Lung microvascular endothelial cell (primary cell): ENCODE results near the gene FGF11. TPM values are rescaled to one million over a fixed set of nuclear protein-coding genes. Genes with fewer than 3 reads are reported as not detected.
"Not testable (repeated sequence)": the region's sequence is repeated elsewhere in the genome, so short reads cannot be mapped to it uniquely, and the experiment has no call there.

Experiments used
- DNase-seq, 2 donors: peaks; one replicate each; pipeline versions ENCODE4 v3.0.0 to v3.0.0-alpha.2; 2010; ENCODE audit warnings: low read depth in 2 of 2
- total RNA-seq: library from RNA; depleted of rRNA; stranded (reverse); fragments of >200 nt; gene quantifications from 2 replicates; pipeline ENCODE4 v1.2.1, GENCODE V29; 2014

The FGF11 gene
- total RNA-seq, 1 donor from 2014 or later: 0.20 TPM

DNA sequence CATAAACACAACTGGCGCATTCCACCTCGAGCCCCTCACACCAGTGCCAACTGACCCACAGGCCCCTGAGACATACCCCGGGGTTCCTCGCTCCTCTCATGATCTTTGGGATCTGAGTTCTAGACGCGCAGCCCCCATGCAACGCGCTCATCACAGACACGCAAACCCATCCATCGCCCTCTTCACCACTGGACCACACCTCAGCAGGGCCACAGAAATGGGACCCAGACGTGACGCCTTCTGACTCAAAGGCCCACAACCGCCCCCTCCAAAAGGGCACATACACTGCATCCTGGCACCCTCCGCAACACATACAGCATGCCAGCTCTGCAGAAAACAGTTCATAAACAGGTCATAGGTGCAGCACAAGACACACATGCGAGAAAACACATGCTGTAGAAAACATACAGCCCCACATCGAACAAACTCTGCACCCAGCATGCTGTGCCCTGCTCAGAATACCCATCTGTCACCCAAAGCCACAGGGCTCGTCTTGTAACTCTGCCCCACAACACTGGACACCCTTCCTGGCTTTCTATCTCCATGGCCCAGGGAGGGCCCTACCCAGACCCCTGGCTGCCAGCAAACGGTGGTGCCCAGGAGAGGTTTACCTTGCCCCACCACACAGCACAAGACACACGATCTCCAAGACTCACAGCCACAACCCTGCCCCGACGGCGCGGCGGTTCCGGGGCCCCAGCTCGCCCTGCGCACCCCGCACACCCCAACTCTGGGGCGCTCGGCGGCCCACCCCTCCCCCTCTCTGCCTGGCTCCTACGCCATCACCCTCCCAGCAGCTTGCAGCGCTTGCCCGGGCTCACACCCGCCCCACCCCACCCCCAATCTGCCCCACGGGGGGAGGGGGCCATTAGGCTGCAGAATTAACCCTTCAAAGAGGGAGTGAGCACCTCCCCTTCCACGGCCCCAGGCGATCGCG is 39.2 kb downstream of the FGF11 start:
- DNase-seq: peak; percentile 27 to 30

DNA sequence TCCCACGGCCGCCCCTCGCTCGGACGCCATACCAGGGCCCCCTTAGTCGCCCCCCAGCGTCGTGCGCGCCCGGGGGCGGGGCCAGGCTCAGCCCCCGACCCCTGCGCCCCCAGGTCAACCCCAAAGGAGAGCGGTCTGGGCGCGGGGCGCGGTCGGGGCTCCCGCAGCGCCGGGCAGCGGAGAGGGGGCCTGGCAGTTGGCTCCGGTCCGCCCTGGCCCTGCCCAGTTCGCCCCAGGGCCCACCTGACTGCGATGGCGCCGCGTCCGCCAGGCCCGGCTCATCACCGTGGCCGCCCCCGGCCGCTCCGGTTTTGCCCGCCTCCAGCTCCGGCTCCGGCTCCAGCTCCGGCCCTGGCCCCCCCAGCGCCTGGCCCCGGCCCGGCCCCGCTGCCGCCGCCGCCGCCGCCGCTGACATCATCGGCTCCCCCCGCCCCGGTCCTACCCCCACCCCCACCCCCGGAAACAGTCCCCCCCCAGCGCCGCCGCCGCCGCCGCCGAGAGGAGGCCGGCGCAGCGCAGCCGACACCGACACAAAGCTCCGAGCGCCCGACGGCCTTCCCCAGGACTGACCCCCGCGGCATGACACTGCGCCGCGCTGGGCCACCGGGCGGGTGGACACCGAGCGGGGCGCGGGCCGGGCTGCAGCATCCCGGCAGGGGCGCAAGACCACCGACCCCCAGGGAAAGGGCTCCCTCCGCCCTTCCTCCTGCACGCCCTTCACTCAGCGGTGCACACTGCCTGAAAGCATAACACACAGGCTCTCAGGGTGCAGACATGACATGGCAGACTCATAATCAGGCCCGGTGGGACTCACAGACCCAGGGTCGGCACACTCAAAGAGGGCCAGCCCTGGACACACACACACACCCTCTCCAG is 40.1 kb downstream of the FGF11 start, which contains the start of gene ZBTB4:
Gene ZBTB4, minus strand, starts transcription at position 419 of the 876 bp plus-strand sequence. CDS start 12,830 bp downstream, outside the sequence.
- peak; percentile 51 to 65 for DNase-seq

DNA sequence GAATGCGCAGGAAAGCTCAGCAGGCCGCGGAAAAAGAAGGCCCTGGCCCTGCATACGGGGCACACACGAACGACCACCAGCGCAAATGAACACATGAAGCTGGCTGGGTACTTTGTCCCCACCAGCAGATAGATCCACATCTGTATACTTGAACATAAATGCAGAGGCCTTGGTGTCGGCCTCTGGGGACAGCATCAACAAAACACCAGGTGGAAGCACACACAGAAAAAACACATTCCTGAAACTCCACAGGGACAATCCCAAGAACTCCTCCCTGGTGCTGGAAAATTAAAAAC is 40.7 kb downstream of the FGF11 start:
- DNase-seq: no peak

DNA sequence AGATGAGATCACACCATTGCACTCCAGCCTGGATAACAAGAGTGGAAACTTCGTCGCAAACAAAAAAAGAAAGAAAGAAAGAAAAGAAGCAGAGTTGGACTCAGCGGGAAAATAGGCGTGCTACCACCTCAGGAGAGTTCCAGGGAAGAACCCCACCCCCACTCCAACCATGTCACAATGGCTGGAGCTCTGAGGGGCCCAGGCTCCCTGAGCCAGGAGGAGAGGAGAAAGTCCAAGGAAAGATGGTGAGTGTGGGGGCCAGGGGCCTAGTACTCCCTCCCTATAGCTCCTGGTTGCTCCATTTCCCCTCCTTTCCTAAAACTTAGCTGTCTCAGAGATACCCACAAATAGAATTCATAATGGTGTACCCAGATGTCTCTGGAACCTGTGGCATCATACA is 42.0 kb downstream of the FGF11 start, which contains the start of gene SLC35G6:
Gene SLC35G6, plus strand, starts transcription at position 172 of the 400 bp plus-strand sequence. Its CDS starts 71 bp downstream, at position 243.
- DNase-seq: not testable (repeated sequence)

DNA sequence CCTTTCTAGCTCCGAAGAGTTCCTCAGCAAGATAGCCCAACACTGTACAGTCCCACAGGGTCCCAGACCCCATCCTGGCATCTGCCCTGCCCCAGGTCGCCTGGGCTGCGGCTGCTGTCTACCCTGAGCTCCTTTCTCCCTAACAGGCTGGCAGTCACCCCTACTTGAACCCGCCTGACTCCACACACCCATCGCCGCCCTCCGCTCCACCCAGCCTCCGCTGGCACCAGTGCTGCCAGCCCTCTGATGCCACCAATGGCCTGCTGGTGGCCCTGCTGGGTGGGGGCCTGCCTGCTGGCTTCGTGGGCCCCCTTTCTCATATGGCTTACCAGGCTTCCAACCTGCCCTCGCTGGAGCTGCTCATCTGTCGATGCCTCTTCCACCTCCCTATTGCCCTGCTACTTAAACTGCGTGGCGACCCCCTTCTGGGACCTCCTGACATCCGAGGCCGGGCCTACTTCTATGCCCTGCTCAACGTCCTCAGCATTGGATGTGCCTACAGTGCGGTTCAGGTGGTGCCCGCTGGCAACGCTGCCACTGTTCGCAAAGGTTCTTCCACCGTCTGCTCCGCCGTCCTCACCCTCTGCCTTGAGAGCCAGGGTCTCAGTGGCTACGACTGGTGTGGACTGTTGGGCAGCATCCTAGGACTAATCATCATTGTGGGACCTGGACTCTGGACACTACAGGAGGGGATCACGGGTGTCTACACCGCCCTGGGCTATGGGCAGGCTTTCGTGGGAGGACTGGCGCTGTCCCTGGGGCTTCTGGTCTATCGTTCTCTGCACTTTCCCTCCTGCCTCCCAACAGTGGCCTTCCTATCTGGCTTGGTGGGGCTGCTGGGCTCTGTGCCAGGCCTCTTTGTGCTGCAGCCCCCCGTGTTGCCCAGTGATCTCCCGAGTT is 42.8 kb downstream of the FGF11 start:
- DNase-seq: not testable (repeated sequence)

DNA sequence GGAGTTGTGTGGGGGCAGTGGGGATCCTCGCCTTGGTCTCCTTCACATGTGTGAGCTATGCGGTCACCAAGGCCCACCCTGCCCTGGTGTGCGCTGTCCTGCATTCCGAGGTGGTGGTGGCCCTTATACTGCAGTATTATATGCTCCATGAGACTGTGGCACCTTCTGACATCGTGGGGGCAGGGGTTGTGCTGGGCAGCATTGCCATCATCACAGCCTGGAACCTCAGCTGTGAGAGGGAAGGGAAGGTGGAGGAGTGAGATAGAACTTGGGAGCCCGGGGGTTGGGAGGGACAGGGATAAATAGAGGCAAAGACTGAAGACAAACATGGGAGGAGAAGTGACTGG is 43.4 kb downstream of the FGF11 start:
- DNase-seq: not testable (repeated sequence)

DNA sequence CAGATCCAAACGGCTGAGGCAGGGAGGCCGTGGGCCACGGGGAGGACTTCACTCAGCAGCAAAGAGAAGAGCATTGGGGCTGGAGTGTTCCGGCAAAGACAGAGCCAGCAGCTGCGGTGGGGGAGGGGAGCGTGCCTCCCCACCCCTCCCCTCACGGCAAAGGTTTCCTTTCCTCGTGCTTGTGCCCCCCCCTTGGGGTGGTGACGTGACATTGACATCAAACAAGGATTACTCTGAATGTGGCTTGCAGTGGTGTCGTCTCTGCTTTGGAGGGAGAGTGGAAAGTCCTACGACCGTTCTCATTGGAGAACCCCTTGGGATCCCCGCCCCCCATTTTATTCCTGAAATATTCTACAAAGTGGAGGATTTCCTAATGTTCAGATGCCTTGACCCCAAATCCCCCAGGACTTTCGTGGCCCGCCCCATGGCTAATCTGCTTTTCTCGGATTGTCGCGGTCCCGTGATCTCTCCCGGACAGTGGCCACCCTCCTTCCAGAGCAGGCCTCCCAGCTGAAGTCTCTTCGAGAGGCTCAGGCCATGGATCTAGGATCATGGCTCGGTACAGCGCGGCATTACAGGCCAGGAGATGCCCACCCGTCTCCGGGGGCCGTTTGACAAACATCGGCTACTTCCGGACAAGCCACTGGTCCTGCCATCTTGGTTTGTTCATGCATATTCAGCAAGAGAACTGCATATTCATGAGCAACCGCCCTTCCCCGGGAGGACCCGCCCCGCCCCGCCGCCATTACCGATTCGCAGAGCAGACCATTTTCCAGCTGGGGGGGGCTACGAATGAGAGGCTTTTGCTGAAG is 44.1 kb downstream of the FGF11 start:
- peak; percentile 93 to 95 for DNase-seq

DNA sequence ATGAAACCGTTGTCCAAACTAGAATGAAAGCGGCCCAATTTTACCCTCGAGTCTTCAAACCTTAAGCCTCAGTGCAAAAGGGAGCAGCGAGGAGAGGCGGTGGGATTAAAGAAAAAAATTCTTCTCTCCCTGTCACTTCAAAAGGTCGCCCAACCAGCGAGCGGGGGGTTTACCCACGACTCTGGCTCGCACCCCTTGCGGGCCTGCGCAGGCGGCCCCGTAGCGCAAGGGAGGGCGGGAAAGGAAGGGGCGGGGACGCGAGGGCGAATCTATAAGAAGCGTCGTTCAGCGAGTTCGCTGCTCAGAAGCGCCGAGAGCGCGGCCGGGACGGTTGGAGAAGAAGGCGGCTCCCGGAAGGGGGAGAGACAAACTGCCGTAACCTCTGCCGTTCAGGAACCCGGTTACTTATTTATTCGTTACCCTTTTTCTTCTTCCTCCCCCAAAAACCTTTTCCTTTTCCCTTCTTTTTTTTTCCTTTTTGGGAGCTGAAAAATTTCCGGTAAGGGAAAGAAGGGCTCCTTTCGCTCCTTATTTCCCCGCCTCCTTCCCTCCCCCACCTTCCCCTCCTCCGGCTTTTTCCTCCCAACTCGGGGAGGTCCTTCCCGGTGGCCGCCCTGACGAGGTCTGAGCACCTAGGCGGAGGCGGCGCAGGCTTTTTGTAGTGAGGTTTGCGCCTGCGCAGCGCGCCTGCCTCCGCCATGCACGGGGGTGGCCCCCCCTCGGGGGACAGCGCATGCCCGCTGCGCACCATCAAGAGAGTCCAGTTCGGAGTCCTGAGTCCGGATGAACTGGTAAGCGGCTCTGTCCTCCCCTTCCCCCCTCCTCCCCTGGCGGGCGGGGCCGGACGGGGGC is 45.0 kb downstream of the FGF11 start, which contains the start of gene POLR2A:
Gene POLR2A, plus strand, starts transcription at position 300 of the 852 bp plus-strand sequence.
- peak; percentile 99 for DNase-seq

DNA sequence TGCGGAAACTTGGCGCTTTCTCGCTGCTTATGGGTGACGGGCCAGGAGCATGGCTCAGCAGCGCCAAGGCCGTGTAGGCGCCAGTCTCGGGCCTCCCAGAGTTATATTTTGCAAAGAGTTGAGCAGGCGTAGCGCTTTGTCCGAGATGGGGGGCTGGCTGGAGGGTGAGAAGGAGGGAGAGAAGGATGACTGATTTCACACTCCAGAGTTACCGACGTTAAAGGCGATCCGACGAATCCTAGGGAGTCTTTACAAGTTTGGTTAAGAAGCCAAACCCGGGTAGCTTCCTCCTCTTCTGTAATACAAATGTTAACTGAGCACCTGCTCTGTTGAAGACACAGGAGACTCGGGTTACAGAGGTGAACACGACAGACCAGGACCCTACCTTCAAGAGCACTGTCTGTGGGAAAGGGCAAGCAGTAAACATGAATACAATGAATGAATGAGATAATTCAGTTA is 45.6 kb downstream of the FGF11 start:
- no peak for DNase-seq

DNA sequence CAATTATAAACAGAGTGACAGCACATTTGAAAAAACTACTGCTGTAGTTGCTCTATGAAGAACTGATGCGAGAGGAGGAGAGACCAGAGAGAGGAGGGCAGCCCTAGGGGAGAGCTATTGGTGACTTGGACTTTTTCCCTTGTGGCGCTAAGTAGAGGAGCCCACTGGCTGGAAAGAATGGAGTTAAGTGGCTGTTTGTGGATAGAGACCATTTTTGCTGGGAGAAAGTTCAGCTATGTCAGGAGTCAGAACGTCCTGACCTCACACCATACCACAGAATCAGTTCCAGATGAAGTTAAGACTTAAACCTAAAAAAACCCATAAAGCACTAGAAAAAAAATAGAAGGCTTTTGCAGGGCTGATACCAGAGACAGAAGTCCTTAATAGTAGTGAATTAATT is 46.9 kb downstream of the FGF11 start:
- no peak for DNase-seq

DNA sequence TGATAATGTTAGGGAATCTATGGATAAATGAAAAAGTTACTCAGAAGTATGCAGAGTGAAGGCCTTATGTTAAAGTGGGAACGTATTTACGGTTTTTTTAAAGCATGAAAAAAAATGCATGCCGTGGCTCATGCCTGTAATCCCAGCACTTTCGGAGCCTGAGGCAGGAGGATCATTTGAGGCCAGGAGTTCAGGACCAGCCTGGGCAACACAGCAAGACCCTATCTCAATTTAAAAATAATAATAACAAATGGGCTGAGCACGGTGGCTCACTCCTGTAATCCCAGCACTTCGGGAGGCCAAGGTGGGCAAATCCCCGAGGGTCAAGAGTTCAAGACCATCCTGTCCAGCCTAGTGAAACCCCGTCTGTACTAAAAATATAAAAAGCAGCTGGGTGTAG is 50.8 kb downstream of the FGF11 start:
- no peak for DNase-seq

DNA sequence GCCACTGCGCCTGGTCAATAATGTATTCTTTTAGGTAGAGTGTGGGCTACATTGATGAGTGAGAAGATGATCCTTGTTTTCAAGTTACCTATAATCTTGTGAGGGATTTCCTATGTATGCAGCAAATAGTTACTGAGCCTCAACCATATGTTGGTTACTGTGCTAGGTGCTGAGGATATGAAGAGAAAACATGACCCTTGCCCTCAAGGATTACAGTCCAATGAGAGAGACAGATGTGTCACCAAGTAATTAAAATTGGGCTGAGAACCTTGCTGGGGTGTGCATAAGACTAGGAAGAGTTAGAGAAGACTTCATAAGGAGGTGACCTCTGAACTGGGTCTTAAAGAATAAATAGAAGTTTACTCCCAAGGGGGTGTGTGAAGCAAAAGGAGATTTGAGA is 52.3 kb downstream of the FGF11 start:
- DNase-seq: no peak

DNA sequence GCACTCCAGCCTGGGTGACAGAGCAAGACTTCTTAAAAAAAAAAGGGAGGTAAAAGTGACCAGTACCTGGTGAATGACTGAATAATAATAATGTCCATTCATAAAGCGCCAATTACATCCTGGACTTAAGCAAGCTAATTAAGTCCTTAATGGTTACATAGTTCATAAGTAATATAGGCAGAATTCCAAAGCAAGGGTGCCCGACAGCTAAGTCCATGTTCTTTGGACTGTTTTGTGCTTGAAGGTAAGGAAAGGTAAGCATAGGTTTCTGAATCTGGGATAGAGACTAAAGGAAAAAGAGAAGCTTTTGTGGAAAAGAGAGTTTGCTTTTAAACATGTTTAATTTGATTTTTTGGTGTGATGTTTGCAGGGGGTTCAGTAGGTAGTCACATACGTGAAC is 54.6 kb downstream of the FGF11 start:
- no peak for DNase-seq

Other genes starting within 250 kb of the FGF11 start
- 5.4 and 9.1 TPM in 2 replicates for gene DLG4, start 219.7 kb upstream of the FGF11 start, total RNA-seq
- gene ACADVL, start 219.6 kb upstream of the FGF11 start, total RNA-seq: 205 and 242 TPM in 2 replicates
- 25.1 and 31.9 TPM in 2 replicates for gene DVL2, start 205.0 kb upstream of the FGF11 start, total RNA-seq
- 30.9 and 38.5 TPM in 2 replicates for gene PHF23, start 200.1 kb upstream of the FGF11 start, total RNA-seq
- gene GABARAP, start 197.1 kb upstream of the FGF11 start, total RNA-seq: 124 and 130 TPM in 2 replicates
- gene CTDNEP1, start 187.8 kb upstream of the FGF11 start, total RNA-seq: 22.4 and 25.2 TPM in 2 replicates
- 26.6 and 32.7 TPM in 2 replicates for gene ELP5, start 187.3 kb upstream of the FGF11 start, total RNA-seq
- 0.99 and 7.0 TPM in 2 replicates for gene CLDN7, start 177.0 kb upstream of the FGF11 start, total RNA-seq
- gene SLC2A4, start 157.8 kb upstream of the FGF11 start, total RNA-seq: 0.22 and 0.60 TPM in 2 replicates
- gene YBX2, start 144.9 kb upstream of the FGF11 start, total RNA-seq: under 0.01 TPM in 2 replicates
- 385 and 487 TPM in 2 replicates for gene EIF5A, start 131.9 kb upstream of the FGF11 start, total RNA-seq
- 22.9 and 33.5 TPM in 2 replicates for gene GPS2, start 124.2 kb upstream of the FGF11 start, total RNA-seq
- 7.4 and 13.1 TPM in 2 replicates for gene NEURL4, start 110.2 kb upstream of the FGF11 start, total RNA-seq
- 0.40 and 0.44 TPM in 2 replicates for gene ACAP1, start 103.0 kb upstream of the FGF11 start, total RNA-seq
- 2.4 and 3.8 TPM in 2 replicates for gene KCTD11, start 87.3 kb upstream of the FGF11 start, total RNA-seq
- not detected in 2 replicates for gene TMEM95, start 84.4 kb upstream of the FGF11 start, total RNA-seq
- gene TNK1, start 58.4 kb upstream of the FGF11 start, total RNA-seq: 1.5 and 1.8 TPM in 2 replicates
- gene PLSCR3, start 45.0 kb upstream of the FGF11 start, total RNA-seq: 15.0 and 19.4 TPM in 2 replicates
- gene TMEM256, start 35.4 kb upstream of the FGF11 start, total RNA-seq: 141 and 232 TPM in 2 replicates
- 1.2 and 1.3 TPM in 2 replicates for gene NLGN2, start 31.7 kb upstream of the FGF11 start, total RNA-seq
- not detected in 2 replicates for gene SPEM1, start 19.2 kb upstream of the FGF11 start, total RNA-seq
- gene SPEM2, start 13.9 kb upstream of the FGF11 start, total RNA-seq: not detected in 2 replicates
- not detected in 2 replicates for gene SPEM3, start 10.7 kb upstream of the FGF11 start, total RNA-seq
- gene TMEM102, start 4.1 kb upstream of the FGF11 start, total RNA-seq: 6.1 and 9.3 TPM in 2 replicates
- 8.1 and 9.2 TPM in 2 replicates for gene CHRNB1, start 5.5 kb downstream of the FGF11 start, total RNA-seq
- 6.3 and 8.5 TPM in 2 replicates for gene ZBTB4, start 40.1 kb downstream of the FGF11 start, total RNA-seq
- gene SLC35G6, start 41.9 kb downstream of the FGF11 start, total RNA-seq: not detected in 2 replicates
- 56.0 and 70.0 TPM in 2 replicates for gene POLR2A, start 44.9 kb downstream of the FGF11 start, total RNA-seq
- 4.4 and 4.8 TPM in 2 replicates for gene TNFSF12, start 109.5 kb downstream of the FGF11 start, total RNA-seq
- 0.20 and 0.65 TPM in 2 replicates for gene TNFSF13, start 119.2 kb downstream of the FGF11 start, total RNA-seq
- gene SENP3, start 122.4 kb downstream of the FGF11 start, total RNA-seq: 52.3 and 81.5 TPM in 2 replicates
- 0.40 and 0.44 TPM in 2 replicates for gene CD68, start 140.1 kb downstream of the FGF11 start, total RNA-seq
- 56.7 and 72.2 TPM in 2 replicates for gene MPDU1, start 144.3 kb downstream of the FGF11 start, total RNA-seq
- not detected in 2 replicates for gene SOX15, start 150.6 kb downstream of the FGF11 start, total RNA-seq
- 25.9 and 36.3 TPM in 2 replicates for gene FXR2, start 175.4 kb downstream of the FGF11 start, total RNA-seq
- gene SAT2, start 188.3 kb downstream of the FGF11 start, total RNA-seq: 25.7 and 33.3 TPM in 2 replicates
- 0.20 and 0.22 TPM in 2 replicates for gene SHBG, start 190.6 kb downstream of the FGF11 start, total RNA-seq
- not detected in 2 replicates for gene ATP1B2, start 211.4 kb downstream of the FGF11 start, total RNA-seq
- gene TP53, start 248.0 kb downstream of the FGF11 start, total RNA-seq: 27.8 and 37.0 TPM in 2 replicates
- gene WRAP53, start 249.0 kb downstream of the FGF11 start, total RNA-seq: 6.1 and 6.9 TPM in 2 replicates